Fibroblast of pulmonary artery (primary cell): ENCODE data around the gene SUSD5.

Experiments used
- DNase-seq: peaks from one replicate; pipeline ENCODE4 v3.0.0-alpha.2; 2010; ENCODE audit warnings: low read depth
- H3K4me3 ChIP-seq: replicated peaks from 2 replicates; pipeline ENCODE4 v1.5.1; 2011; ENCODE audit warnings: low read depth, mild to moderate bottlenecking, control low read depth, low read length, moderate library complexity
- TF ChIP-seq, protein P1 (sequence below): IDR thresholded peaks from 2 replicates; pipeline ENCODE4 v1.5.1; 2011; ENCODE audit warnings: mild to moderate bottlenecking, control low read depth, low read length, inconsistent platforms; ENCODE audit errors: missing control alignments

Gene SUSD5

DNA sequence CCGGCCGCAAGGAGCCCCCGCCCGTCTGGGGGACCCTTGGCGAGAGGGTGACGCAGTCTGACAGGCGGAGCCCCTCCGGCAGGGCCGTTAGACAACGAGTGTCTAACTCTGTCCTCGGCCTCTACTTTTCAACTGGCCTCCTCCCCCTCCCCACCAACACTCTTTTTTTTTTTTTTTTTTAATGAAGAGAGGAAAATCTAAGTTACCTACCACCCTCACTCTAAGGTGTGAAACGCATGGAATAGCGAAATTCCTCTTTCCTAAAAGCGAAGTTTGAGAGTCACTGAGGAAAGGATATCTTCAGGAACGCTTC is 521 bp upstream of the SUSD5 start:
- peak overlapping the region; percentile 47 for H3K4me3 ChIP-seq
- TF ChIP-seq, protein P1, sequence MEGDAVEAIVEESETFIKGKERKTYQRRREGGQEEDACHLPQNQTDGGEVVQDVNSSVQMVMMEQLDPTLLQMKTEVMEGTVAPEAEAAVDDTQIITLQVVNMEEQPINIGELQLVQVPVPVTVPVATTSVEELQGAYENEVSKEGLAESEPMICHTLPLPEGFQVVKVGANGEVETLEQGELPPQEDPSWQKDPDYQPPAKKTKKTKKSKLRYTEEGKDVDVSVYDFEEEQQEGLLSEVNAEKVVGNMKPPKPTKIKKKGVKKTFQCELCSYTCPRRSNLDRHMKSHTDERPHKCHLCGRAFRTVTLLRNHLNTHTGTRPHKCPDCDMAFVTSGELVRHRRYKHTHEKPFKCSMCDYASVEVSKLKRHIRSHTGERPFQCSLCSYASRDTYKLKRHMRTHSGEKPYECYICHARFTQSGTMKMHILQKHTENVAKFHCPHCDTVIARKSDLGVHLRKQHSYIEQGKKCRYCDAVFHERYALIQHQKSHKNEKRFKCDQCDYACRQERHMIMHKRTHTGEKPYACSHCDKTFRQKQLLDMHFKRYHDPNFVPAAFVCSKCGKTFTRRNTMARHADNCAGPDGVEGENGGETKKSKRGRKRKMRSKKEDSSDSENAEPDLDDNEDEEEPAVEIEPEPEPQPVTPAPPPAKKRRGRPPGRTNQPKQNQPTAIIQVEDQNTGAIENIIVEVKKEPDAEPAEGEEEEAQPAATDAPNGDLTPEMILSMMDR, result no peak
- DNase-seq, result no peak

DNA sequence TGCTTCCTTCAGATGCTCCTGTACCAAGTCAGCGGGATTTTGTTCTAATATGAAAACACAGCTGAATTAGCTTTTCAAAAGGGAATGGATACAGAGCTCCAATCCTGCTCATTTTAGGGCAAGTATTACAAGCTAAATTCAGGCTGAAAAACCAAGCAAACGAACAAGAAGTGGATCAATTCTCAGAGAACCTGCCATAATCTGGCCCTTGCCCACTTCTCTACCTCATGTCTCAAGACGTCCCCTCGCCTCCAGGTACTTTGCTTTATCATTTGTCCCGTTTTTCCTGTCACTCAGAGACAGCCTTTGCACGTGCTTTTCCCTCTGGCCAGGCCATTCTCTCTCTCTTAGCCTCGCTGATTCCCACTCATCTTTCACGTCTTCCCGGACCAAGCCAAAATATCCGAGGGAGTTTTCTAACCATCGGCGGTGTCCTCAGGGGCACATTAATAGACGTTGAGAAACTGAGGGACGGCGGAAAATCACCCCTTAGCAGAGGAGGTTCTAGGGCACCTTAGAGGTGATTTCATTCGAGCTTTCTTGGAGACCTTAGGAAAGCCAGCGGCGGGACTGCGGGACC is 654 bp downstream of the SUSD5 start:
- H3K4me3 ChIP-seq, result peak overlapping the region; percentile 47
- TF ChIP-seq, protein P1, result no peak
- DNase-seq, result no peak

GRCh38 chr3:33215739-33216138 is 2.9 kb downstream of the SUSD5 start:
- TF ChIP-seq, protein P1, result no peak

DNA sequence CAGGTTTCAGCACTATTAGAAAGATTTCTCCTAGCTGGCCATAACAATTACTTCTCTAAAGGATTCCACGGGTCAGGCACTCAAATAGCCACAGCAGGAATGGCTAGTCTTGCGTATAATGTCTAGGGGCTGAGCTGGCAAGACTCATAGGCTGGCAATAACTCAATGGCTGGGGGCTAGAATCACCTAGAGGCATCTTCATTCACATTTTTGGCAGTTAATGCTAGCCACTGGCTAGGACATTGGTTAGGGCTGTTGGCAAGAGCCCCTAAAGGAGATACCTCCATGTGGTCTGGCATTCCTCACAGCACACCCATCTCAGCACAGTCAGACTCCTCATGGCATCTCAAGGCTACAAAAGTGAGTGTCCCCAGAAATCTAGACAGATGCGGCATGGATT is 6.2 kb downstream of the SUSD5 start:
- TF ChIP-seq, protein P1, result no peak
- H3K4me3 ChIP-seq, result no peak overlapping the region
- DNase-seq, result no peak

More at GRCh38 chr3:33215739-33216138, 2.9 kb downstream of the SUSD5 start:
- no peak for DNase-seq
- no peak overlapping the region for H3K4me3 ChIP-seq

DNA sequence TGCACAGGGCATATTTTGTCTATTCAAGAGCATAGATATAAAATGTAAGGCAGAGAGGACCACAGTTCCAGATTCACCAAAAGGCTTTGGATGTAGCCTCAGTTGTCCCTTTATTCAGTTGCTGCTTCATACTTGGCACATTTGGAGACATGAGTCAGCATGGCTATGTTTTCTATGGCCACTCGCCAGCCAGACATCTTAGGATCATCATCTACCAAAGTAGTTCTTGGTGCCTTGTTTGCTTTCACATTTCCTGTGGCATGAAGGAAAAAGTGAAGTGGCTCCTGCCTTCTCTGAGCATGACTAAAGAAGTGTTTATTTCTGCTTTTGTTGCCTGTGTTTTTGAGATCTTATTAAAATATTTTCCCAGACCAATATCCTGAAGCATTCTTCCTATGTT is 7.2 kb downstream of the SUSD5 start:
- peak; percentile 85 for DNase-seq
- TF ChIP-seq, protein P1, result no peak
- H3K4me3 ChIP-seq, result no peak overlapping the region

DNA sequence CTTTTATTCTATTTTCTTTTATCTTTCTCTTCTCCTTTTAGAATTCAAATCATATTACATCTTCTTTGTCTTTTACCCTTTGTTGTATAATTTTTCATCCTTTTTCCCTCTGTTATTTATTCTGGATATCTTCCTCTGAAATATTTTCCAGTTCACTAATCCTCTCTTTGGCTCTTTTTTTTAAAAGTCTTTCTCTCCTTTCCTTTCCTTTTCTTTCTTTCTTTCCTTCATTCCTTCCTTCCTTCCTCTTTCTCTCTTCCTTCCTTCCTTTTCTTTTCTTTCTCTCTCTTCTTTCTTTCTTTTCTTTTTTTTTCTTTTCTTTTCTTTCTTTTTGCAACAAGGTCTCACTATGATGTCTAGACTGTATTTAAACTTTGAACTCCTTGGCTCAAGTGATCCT is 9.3 kb downstream of the SUSD5 start:
- TF ChIP-seq, protein P1, result no peak
- H3K4me3 ChIP-seq, result no peak overlapping the region
- DNase-seq, result no peak

DNA sequence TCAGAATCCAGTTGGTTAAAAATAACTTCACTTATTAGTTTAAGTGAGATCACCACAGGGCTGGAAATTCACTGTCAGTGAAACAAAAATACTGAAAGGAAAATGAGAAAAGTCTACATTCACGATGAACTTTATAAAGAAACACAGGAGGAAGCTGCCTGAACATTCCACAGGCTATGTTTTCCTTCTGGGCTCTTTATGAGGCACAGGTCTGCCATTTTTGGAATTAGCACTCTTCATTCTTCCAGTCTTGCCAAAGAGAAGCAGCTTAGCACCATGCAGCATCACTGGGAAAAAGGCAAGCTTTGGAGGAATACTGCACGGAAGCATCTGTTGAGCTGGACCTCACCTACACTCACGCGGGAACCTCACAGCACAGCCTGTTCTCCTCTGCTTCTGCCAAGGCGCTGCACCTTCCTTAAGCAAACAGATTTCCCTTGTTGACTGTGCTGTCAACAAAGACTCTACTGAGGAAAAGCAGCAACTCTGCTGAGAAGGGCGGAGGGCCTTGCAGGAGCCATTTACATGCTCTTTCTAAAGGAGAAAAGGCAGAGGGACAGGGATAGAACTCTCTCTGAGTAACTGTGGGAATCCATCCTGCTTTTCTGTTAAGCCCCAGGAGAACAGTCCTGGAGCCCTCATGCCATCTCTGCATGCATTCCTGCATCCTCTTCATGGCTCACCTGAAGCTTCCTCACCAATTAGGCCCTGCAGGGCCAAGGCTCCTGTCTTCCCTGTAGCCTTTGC is 15.7 kb downstream of the SUSD5 start:
- H3K4me3 ChIP-seq, result no peak overlapping the region
- TF ChIP-seq, protein P1, result no peak
- no peak for DNase-seq
